ENCODE results near the gene PEPD.
"Not testable (repeated sequence)": the region's sequence is repeated elsewhere in the genome, so short reads cannot be mapped to it uniquely, and the experiment has no call there.

PEPD gene

DNA sequence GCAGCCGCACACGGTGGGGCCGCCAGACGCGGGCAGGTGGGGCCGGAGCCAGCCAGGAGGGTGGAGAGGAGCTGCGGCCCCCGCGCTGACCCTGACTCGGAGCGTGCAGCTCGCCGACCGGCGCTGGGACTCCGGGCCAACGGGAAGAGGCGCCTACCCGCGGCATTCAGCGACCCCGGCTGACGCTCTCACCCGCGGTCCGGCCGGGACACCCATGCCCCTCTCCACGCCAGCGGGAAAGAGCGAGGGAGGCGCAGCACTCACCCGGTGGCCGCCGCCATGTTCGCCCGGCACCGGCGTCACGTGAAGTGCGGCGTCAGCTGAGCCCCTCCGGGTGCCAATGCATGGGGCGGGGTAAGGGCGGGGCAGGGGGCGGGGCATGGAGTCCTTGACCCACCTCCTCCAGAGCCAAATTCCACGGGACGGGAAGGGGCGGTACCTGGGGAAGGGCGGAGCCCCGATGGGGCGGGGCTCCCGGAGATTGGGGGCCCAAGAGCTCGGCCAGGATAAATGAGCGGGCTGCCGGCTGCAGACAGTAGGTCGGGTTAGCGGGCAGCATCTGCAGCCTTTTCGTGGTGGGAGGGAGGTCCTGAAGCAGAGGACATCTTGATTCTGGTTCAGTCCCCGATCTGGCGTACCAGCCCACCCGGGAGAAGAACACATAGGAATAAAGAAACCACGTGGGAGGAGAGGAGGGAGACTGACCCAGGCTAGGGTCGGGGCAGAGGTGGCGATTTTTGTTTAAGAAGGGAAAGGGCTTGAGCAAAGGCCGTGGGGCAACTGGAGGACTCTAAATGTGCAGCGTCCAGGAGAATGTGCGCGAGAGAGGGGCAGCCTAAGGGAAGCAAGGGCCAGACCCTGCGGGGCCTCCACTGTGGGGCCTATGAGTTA, at the start of gene PEPD:
Gene PEPD, minus strand, starts transcription at position 312 of the 891 bp plus-strand sequence. Its CDS starts 31 bp downstream, at position 281.
- peak; percentile 51 for DNase-seq

DNA sequence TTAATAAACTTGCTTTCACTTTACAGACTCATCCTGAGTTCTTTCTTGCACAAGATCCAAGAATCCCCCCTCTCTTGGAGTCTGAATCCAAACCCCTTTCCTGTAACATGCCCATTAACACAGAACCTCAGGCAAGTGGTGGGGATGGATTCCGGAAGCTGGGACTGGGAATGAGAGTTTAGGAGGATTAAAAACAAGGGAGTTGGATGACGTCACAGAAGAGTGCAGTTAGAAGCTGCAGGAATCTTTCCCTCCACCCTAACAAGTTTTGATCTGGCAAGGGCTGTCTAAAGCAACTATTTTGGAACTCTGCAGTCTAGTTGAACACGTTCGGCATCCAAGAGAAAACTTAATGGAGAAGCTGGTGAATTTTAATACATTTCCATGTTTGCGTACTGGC, 48.2 kb upstream of the PEPD start:
- no peak for DNase-seq

DNA sequence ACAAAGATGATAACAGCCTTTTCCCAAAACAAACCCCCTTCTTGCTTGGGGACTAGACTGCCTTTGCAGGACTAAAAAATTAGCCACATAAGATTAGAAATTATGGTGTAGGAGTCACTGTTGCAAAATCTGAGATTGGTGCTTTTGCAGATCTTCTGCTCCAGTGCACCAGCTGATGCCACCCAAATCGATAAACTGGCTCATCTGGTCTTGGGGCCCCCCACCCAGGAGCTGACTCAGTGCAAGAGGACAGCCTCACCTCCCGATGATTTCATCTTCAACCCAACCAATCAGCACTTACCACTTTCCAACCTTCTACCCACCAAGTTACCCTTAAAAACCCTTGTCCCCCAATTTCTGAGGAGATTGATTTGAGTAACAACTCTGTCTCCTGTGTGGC, 47.1 kb upstream of the PEPD start:
- no peak for DNase-seq

DNA sequence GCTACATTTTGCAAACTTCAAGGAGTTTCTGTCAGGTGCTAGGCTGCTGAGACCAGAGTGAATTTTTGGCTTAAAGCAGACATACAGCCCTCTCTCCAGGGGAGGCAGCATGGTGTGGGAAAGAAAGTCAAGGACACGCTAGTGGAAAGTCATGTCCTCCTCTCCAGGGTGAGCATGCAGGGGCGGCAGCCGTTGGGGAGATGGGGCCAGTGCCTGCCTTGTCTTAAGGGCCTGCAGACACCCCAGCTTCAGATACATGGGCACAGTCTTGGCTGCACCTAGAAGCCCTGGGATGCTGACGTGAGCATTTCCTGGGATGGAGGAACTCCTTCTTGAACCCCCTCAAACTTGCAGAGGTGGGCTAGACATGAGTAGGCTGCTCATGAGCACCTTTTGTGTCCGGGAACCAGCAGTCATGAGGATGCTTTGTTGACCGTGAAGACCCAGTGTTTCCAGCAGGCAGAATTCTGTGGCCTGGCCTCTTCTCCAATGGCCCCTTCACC, 43.3 kb upstream of the PEPD start:
- no peak for DNase-seq

DNA sequence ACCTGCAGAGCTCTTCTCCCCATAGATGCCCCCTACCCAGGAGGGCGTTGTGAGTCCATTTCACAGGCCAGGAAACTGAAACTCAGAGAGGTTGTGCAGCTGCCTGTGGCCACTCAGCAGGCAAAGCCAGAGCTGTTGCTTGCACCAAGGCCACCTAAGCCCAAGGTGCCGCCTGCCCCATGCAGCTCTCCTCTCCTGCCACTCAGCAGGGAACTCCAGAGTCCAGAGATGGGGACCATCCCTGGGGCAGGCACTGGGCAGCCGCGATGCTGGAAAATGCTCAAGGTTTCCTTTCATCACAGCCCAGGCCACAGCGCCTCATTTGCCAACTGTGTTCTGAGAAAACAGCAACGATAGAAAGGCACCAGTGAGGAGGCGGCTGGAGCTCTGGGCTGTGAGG, 41.0 kb upstream of the PEPD start:
- DNase-seq: no peak

DNA sequence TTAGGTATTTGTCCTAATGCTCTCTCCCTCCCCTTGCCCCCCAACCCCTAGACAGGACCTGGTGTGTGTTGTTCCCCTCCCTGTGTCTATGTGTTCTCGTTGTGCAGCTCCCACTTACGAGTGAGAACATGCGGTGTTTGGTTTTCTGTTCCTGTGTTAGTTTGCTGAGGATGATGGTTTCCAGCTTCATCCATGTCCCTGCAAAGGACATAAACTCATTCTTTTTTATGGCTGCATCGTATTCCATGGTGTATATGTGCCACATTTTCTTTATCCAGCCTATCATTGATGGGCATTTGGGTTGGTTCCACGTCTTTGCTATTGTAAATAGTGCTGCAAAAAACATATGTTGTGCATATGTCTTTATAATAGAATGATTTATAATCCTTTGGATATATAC, 40.1 kb upstream of the PEPD start:
- not testable (repeated sequence) for DNase-seq

DNA sequence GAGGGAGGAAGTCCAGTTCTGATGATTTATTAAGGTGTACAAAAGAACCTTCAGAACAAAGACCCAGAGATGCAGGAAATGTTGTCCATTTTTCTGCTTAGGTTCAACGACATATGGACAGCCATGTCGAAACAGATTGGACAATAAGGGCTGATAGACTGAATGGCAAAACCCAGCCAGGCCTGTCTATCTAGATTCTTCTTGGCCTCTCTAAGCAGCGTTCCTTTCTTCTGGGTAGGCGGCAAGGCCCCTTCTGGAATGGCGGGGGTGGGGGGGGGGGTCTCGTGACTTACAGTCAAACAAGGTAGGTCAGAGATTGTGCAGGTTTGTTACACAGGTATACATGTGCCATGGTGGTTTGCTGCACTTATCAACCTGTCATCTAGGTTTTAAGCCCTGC, 39.7 kb upstream of the PEPD start:
- DNase-seq: no peak

DNA sequence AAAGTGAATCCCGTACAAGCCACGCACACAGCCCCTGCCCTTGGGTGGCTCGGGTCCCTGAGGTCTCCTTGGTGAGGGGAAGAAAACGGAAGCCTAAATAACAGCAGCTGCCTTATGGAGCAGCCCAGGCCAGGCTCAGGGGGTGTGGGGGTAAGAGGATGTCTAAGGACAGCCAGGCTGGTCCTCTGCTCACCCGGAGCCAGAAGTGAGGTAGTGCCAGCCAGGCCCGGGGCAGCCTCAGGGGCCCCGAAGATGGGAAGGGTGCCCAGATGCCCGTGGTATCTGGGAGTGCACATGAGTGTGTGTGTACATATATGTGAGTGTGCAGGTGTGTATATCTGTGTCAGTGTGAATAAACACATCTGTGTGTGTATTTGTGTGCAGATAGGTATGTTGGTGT, 38.4 kb upstream of the PEPD start:
- DNase-seq: no peak

DNA sequence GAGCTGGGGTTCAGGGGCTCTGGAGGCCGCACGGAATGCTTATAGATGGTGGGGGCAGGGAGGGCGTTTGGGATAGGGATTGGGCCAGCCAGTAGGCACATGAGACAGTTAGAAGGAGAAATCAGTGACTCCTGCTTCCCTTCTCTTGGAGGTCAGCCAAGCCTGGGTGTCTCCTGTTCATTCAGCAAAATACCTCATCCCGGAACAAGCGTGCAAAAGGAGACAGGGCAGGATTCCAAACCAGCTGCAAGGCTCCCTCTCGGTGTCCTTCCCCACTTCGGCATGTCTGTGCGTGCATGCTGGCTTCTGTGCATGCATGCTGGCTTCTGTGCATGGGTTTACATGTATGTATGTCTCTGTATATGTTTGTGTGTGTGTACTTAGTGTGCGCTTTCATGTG, 37.3 kb upstream of the PEPD start:
- no peak for DNase-seq

DNA sequence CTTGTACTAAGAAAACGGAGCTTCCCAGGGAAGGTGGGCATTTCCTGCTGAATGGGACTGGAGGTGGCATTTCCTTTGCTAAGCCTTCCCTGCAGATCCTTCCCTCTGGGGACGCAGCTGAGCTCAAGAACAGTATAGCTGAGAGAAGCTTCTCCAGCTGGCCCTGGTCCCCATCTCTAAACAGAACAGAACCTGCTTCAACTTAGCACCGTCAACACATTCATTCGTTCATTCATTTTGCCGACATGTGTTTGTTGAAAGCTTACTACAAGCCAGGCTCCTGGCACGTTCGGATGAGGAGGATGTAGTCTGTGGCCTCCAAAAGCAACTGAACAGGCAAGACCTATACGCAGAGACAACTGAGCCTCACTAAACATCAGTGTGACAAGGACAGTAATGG, 36.6 kb upstream of the PEPD start:
- no peak for DNase-seq

DNA sequence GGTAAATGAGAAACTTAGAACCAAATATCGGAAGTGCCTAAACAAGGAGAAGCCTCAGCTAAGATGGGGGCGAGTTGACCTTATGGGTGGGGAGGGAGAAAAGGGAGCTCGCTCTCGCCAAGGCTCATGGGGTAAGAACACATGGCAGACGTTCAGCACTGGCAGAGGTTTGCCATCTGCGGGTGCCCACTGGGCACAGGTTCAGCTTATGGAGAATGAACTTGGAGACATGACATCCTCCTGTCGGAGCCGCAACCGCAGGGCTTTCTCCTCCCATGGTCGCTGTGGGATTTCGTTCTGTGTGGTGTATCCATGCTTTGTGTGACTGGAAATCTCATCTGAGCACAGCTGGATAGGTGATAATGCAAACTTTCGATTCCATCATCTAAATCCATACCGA, 36.1 kb upstream of the PEPD start:
- no peak for DNase-seq

DNA sequence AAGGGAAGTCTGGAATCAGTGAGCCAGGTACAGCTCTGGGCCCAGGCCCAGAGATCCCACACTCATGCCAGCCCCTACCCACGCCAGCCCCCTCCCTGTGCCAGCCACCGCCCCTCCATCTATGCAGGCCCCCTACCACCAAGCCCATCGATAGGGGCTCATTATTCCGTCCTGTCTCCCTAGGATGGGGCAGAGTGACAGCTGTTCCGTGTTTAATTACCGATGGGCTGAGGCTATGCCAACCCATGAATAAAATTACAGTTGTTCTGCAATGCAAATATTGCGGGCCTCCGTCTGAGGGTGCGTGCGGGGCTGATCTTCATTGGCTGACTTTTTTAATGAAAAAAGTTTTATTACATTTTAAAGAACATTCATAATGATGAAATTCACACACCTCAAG, 35.6 kb upstream of the PEPD start:
- no peak for DNase-seq

DNA sequence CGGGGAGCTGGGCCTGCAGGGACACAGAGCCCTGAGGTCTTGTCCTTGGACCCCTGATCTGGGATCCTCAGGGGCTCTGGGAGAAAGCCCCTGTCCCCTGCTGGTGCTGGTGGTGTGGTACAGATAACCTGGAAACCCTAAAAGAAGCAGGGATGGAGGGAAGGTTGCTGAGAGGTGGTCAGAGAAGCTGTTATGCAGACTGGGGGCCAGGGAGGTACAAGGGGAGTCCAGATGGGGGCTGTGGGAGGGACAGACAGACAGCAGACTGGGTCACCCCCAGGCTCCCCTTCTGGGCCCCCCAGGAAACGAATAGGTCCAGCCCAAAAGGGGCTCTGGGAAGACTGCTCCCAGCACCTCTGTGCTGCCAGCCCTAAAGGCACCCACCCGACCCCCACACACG, 34.7 kb upstream of the PEPD start:
- DNase-seq: no peak

DNA sequence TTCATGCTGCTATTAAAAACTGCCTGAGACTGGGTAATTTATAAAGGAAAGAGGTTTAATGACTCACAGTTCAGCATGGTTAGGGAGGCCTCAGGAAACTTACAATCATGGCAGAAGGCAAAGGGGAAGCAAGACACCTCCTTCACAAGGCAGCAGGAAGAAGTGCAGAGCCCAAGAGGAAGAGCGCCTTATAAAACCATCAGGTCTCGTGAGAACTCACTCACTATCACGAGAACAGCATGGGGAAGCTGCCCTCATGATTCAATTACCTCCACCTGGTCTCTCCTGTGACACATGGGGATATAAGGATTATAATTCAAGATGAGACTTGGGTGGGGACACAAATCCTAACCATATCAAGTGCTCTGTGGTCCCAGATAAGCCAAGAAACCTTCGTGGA, 34.1 kb upstream of the PEPD start:
- not testable (repeated sequence) for DNase-seq

DNA sequence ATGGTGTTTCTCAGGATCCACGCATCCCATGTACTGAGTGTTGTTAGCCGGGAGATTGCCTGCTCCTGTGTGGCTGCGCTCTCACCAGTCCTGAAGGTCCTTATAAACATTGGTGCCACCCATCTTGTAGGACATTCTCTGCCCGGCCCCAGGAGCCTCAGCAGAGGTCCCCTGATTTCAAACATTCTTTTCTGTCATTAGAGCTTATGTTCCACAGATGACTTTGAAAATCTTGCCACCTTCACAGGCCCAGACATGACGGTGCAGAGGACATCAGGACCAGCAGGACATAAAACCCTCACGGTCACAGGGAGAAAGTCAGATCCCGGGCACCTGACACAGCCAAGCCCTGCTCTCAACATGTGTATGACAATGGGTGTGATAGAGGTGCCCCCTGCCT, 33.2 kb upstream of the PEPD start:
- no peak for DNase-seq

DNA sequence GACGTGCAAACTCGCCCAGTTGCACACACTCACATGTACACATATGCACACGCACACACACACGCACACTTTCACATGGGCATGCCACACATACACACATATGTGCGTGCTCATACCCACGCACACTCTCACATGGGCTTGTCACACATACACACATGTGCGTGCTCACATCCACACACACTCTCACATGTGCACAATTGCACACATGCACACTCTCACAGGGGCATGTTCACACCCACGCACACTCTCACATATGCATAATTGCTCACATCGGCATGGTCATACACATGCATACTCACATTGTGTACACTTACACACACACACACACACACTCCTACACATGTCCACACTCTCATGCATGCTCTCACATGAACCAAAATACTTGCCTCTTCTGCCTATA, 32.8 kb upstream of the PEPD start:
- DNase-seq: no peak

DNA sequence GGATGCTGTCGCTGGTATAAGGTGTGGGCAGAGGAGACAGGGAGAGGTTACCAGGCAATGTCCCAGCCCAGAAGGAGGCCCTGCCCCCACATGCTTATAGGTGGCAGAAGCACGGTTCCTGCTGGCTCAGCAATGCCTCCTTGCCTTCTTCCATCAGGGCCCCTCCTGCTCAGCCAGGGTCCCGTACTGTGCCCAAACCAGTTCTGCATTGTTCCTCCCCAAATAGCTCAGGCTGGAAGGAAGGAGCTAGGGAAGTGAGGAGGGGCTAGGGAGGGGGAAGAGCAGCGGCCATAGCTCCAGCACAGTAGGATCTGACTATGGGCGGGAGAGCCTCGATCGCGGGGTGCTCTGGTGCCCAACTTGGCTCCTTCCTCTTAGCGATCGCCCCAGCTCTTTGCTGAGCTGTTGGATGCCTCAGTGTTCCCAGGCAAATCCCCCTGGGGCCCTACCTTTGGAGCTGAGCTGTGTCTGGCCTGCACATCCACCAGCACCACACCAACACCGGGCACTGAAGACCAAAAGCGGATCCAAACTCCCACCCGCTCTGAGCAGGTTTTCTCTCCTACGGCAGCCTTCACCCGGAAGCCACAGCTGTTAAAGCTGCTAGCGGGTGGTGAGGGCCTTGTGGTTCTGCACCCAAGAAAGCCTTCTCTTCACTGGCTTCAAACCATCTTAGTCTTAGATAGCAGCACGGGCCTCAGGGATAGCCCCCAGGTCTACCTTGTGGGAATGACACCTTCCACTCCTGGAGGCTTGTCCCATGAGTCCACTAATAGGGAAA, 32.1 kb upstream of the PEPD start:
- no peak for DNase-seq

DNA sequence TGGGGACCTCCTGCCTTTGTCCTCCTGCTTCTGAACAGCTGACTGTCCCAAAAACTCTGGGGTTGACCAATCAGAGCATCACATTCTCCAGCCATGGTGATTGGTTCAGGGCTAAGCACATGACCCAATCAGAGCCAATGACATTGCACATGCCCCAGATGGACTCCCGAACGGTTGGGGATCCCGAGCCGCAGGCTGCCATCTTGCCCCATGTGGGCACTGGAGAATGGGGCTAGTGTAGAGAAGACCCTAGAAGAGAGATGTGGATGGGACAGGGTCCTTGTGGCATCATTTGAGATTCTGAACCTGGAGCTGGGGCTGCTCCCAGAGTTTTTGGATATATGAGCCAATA, 31.3 kb upstream of the PEPD start:
- no peak for DNase-seq

DNA sequence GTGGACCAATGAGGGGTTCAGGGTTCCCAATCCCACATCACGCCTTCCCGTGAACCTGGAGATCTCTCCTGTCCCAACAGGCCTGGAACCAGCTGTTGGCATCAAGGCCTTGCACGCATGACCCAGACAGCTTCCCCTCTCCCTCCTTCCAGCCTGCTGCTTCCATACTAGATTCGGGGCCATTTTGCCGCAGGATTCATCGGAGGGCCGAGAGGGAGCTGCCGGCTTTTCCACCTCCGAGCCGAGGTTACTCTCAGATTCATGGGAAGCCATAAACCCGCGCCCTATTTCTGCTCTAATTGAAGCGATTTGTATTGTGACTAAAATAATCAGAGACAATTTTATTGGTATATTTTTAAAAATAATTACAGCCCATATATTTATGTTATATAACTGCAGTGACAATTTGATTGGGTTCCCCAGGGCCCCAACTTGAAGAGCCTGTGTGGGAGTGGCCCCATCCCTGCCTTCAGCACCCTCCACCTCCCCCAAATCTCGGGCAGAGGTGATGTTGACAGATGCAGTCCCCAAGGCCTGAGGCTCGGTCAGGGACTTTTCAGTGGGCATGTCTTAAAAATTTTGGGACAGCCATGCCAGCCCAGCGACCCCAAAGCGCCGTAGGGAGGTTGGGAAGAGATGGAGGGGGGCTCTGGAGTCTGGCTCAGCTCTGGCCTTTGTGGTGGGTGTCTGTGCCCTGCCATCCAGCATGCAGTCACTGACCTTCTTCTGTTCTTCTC, 30.8 kb upstream of the PEPD start:
- DNase-seq: no peak

DNA sequence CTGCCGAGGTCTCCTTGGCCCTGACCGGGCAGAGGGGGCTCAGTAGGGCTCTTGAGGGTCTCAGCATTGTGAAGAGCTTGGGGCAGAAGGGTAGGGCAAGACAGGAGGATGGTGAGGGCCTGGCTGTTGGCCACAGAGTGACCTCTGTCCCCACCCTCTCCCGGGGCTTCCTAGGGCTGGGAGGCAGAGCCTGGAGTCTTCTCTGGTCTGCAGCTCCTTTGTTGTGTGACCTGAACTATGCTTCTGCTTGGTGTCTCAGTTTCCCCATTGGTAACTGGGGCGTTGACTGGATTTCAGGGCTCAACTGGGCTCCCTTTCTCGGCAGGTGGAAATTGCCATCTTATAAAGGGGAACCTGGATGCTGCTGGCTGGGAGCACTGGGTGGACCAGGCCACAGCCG, 30.1 kb upstream of the PEPD start:
- no peak for DNase-seq

DNA sequence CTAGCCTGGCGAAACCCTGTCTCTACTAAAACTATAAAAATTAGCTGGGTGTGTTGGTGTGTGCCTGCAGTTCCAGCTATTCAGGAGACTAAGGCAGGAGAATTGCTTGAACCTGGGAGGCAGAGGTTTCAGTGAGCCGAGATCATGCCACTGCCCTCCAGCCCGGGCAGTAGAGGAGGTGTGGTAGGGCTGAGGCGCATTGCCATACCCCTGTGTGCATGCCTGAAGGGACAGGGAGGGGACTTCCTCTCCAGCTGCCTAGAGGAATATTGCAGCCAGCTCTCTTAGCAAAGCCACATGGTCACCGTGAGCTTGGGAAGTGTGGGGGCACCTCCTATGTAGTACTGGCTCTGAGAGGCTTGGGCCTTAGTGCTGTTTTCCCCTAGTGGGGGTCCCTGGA, 29.2 kb upstream of the PEPD start:
- no peak for DNase-seq

DNA sequence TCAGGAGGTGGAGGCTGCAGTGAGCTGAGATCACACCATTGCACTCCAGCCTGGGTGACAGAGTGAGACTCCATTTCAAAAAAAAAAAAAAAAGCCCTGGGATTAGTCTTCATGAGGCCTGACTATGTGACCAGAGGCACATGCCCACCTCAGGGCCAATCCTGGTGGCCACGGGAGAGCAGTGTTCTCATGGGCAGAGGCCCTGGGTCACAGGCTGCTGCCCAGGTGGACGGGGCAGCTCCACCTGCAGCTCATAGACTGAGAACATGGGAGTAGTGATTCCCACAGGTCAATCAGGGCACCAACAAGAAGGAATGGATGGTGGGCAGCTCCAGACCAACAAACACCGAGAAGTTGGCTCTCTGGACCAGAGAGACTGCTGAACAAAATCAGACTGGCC, 26.1 kb upstream of the PEPD start:
- no peak for DNase-seq

DNA sequence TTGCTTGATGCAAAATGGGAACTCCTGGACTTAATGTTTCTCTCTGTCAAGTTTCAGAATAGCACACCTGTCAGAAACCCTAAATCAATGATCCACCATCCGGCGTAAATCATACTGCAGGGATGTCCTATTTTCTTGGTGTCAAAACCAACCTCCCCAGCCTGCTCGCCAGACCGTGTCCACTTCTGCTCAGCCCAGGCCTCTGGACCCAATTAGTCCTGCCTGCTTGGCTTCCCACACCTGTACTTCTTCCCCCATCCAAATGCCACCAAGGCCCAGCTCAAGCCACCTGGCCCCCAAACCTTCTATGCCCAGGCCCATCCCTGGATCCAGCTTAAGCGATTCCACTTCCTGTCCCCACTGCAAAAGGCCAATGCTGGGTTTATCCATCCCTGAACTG, 25.1 kb upstream of the PEPD start:
- no peak for DNase-seq

Measured in NCI-H510A (cell line).